NOMO-1 treated with DMSO at 0.1 percent for 48 hours (cell line): ENCODE data around the gene NLRX1.
"Not testable (repeated sequence)": the region's sequence is repeated elsewhere in the genome, so short reads cannot be mapped to it uniquely, and the experiment has no call there.

Experiments
- DNase-seq: peaks from one replicate; lab custom pipeline; 2025; ENCODE audit not compliant: unreplicated experiment; lab: John Stamatoyannopoulos, UW

The NLRX1 gene

DNA sequence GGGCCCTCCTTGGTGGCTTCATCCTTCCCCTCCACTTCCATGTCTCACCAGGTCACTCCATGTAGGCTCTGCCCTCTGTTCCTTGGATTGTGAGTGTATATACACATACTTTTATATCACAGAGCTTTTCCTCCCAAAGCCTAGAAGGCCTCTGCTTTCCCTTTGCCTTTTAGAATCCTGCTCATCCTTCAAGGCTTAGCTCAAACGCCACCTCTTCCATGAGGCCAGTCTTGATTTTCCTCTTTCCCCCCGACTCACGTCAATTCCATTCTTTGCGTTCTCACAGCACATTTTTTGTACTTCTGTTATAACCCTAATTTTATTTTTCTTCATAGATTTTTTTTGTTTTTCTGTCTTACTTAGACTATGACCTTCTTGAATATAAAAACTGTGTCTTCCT lies 15.9 kb upstream of the NLRX1 start:
- DNase-seq: no peak

DNA sequence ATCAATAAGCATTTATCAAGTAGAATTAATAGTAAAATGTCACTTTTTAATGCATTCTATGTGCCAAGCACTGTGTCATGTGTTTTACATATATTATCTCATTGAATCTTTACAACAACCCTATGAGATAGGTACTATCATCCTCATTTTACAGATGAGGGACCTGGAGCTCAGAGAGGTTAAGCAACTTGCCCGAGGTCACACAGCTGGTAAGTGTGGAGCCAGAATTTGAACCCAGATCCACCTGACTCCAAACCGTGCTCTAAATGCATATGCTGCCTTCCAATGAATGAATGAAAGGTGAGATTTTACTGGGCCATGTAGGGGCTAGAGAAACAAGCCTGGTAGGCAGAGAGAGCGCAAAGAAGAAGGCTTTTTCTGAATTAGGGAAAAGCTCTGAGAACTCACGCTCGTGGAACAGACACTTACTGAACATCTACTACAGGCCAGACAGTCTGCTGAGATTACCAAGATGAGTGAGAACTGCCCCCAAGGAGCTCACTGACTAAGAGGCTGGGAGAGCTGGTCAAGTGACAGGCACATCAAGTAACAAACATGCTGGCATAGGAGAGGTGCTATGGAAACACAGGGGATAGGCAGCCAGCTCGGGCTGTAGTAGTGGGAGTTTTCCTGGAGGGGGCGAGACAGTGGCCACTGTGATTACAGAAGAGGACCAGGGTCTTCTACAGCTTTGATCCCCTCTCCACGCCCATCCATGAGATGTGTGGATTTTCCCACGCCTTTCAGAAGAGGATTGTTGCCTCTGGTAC lies 15.3 kb upstream of the NLRX1 start:
- no peak for DNase-seq

DNA sequence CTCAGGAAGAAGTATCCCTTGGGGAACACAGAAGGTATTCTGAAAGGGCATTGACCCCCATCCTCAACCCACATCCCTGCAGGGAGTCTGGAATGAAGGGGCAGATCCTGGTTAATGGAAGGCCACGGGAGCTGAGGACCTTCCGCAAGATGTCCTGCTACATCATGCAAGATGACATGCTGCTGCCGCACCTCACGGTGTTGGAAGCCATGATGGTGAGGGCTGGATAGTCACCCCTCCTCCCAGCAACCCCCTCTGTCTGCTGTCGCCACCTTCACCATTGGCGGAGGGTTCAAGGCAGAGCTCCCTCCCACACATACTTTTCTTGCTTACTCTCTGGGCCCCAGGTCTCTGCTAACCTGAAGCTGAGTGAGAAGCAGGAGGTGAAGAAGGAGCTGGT lies 14.3 kb upstream of the NLRX1 start:
- no peak for DNase-seq

DNA sequence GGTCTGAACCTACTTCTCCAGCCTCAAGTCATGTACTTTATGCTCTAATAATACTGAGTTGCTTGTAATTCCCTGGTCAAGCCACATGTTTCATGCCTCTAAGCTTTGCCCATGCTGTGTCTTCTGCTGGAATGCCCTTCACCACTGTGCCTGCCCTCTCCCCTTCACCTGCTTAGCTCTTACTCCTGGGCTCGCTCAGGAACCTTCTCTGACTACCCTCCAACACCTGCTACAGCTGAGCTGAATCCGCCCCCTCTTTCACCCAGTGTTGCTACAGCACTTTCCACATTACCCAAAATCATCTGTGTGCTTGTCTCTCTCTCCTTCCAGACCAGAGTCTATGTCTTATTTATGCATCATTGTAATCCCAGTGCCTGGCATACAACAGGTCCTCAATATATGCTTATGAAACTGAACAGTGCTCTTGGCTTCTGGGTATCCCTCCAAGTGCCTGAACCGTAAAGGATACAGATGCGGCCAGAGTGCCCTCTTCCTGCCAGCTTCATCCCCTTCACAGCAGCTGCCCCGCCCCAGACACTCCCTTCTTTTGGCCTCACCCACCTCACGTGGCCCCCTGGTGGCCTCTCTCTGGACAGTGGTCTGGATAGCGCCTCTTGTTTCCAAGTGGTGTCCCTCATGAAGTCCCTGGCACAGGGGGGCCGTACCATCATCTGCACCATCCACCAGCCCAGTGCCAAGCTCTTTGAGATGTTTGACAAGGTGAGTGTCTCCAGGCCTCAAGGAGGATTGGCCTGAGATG lies 12.6 kb upstream of the NLRX1 start:
- DNase-seq: peak; percentile 28

DNA sequence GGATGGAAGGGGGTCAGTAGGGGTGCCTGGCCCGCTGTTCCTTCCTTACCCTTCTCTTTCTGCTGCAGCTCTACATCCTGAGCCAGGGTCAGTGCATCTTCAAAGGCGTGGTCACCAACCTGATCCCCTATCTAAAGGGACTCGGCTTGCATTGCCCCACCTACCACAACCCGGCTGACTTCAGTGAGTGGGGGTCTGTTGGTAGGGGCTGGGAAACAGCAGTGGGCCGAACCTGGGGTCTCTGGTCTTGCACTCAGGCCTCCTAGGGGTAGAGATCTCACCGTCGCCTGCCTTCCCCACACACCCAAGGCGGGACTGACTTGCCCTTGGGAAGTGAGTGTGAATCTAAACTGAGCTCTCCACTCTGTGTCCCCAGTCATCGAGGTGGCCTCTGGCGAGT lies 12.0 kb upstream of the NLRX1 start:
- DNase-seq: no peak

DNA sequence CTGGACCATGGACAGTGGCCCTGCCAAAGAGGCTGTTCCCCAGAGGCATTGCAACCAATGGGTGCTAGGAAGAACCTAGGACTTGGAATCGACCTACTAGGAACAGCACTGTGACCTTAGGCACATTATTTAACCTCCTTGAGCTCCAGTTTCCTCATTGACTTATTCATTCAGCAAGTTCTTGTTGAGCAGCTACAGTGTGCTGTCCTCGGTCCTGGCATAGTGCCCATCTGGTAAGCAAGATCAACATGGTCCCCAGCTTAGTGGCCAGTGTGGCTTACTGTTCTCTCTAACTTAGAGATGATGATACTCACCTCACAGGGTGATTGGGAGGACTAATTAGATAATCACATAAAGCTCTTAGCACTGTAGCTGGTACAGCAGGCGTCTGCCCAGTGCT lies 11.5 kb upstream of the NLRX1 start:
- DNase-seq: no peak

DNA sequence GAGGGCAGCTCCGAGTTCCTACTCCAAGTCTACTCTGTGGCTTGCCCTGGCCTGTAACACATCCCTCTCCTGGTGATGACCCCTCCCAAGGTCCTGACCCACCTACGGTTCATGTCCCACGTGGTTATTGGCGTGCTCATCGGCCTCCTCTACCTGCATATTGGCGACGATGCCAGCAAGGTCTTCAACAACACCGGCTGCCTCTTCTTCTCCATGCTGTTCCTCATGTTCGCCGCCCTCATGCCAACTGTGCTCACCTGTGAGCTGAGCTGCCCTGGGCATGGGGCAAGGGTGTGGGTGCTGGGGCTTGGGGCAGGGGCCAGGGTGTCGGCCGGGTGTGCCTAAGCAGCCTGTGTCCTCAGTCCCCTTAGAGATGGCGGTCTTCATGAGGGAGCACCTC lies 10.1 kb upstream of the NLRX1 start:
- no peak for DNase-seq

DNA sequence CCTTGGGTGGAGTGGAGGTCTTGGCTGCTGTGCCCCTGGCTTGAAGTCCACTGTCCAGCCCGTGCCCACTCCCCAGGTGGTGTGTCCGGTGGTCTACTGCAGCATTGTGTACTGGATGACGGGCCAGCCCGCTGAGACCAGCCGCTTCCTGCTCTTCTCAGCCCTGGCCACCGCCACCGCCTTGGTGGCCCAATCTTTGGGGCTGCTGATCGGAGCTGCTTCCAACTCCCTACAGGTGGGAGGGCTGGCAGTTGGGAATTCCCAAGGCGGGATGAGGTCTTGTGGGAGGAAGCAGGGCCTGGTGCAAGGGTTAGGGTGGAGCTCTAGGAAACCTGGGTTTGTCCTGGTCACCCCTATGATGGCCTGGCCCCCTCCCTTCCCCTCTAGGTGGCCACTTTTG lies 8.4 kb upstream of the NLRX1 start:
- DNase-seq: no peak

DNA sequence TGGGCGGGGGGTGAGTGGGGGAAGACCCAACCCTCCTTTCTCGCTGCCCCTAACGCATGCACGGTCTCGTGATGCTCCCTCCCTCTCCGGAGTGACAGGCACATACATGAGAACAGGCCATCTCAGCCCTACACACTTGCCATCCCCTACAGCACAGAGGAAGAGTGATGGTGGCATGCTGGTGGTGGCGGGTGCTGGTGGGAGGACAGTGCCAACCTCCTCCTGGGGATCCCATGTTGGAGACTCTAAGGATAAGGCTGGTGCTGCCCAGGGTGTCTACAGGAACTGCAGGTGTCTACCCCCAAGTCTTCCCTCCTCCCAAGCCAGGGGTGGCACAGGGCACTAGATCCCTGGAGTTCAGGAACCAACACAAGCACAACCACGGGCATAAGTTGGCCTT lies 6.7 kb upstream of the NLRX1 start:
- DNase-seq: no peak

DNA sequence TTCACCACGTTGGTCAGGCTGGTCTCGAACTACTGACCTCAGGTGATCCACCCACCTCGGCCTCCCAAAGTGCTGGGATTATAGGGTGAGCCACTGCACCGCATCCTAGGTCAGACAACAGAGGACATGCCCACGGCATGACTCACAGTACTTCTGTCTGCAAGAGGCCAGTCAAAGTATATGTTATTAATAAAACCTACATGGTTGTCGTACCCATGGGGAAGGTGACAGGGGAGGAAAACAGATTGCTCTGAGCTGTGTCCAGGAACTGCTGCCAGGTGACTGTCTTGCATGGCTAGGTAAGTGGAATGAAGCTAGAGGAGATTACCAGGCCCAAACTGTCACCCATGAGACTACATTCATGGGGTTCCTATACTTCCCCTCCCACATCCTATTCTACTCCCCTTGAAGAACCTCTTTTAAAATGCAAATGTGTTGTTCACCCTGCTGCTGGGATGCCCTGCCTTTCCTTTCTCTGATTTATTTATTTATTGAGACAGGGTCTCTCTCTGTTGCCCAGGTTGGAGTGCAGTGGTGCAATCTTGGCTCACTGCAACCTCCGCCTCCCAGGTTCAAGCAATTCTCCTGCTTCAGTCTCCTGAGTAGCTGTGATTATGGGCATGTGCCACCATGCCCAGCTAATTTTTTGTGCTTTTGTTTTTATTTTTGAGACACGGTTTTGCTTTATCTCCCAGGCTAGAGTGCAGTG lies 2.0 kb upstream of the NLRX1 start:
- no peak for DNase-seq

DNA sequence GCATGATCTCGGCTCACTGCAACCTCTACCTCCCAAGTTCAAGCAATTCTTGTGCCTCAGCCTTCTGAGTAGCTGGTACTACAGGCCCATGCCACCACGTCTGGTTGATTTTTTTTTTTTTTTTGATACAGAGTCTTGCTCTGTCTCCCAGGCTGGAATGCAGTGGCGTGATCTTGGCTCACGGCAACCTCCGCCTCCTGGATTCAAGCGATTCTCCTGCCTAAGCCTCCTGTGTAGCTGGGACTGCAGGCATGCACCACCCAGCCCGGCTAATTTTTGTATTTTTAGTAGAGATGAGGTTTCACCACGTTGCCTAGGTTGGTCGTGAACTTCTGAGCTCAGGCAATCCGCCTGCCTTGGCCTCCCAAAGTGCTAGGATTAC lies 1.5 kb upstream of the NLRX1 start:
- not testable (repeated sequence) for DNase-seq

DNA sequence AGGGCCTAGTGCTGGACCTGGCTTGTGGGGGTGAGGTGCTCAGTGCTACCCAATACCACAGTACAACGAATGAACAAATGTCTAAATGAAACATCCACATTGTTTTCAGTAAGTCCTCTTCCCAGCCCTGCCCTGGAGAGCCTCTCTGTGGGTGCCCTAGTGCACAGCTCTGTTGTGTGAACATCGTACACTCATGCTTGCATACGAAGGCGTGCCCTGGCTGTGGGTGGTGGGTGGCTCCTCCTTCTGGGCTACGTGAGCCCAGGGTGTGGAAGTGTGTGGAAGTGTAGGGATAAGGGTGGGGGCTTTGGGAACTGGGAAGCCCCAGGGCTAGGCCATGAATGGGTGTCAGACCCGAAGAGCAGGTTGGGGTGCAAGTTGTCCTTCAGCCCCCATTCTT lies 592 bp upstream of the NLRX1 start:
- no peak for DNase-seq

DNA sequence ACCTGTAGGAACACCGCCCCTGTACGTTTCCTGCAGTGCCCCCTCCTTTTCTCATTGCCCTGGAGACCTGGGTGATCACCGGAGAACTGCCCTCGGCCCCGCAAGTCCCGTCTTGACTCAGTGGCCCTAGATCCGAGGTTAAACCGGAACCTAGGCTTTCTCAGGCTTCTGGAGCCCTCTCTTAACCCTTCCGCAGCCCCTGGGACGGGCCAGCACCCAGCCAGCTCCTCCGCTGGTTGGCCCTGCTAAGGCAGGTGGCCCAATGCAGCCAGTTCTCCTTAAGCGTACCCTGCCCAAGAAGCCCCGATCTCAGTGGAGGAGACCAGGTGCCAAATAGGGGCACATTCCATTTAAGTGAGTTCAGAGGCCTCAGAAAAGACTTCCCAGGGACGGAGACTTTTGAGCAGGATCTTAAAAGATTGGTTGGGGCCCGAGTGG lies 776 bp downstream of the NLRX1 start:
- no peak for DNase-seq

DNA sequence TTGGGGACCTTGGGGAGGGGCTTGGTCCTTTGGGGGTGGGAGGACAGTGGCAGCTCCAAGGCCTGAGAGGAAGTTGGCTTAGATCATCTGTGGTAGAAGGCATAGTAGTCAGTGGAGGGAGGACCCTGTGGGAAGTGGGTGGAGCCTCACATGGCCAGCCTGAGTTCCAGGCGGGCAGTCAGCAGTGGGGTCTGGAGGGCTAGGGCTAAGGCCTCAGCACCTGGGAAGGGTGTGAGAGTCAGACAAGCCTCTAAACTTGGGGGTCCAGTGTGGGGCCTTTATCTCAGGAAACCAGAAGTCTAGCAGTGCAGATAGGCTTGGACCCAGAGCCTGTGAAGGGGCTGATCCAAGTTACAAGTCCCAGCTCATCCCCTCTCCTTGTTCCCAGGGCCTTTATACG lies 4.0 kb downstream of the NLRX1 start:
- DNase-seq: no peak

DNA sequence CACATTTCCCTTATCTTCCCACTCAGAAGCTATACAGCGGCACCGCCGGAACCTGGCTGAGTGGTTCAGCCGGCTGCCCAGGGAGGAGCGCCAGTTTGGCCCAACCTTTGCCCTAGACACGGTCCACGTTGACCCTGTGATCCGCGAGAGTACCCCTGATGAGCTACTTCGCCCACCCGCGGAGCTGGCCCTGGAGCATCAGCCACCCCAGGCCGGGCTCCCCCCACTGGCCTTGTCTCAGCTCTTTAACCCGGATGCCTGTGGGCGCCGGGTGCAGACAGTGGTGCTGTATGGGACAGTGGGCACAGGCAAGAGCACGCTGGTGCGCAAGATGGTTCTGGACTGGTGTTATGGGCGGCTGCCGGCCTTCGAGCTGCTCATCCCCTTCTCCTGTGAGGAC lies 4.9 kb downstream of the NLRX1 start:
- no peak for DNase-seq

DNA sequence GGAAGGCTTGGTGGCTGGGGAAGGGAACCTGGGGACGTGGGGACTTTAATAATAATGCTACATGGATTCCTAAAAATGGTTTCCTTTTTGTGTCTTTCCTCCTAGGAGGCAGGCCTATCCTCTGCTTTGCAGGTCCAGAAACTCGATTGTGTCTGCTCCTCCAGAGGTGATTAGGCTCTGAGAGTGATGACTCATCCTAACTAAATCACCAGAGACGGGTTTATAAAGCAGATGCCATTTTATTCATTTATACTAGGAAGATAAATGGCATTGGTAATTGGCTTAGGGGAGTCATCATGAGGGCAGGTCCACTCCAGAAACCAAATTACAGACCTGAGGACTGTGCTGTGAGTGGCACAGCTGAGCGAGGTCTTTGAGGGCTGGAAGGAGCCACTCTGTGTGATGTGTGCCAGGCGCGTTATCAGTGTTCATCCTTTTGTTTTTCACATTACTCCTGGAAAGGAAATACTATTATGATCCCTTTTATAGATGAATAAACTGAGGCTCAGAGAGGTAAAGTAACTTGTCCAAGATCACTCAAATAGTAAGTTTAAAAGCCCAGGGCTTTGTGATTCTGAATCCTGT lies 7.1 kb downstream of the NLRX1 start:
- no peak for DNase-seq

DNA sequence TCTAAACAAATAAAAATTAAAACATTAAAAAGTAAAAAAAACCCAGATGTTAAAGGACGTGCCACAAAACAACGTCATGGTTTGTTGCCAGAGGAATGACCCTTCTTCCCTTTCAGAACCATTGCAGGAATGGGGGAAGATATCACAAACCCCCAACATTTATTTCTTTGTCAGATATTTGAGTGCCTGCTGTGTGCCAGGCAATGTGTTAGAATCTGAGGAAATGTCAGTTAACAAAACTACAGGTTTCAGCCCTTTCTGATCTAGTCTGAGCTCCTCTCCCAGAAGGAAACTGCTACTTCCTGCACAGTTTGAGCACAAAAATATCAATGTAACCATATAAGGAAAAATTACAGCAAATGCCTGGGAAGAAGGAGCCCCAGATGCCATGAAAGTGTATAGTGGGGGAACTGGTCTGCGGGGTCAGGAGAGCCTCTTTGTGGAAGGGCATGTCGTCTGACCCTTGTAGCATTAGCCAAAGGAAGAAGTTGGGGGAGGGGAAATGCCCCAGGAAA lies 9.7 kb downstream of the NLRX1 start:
- DNase-seq: no peak

DNA sequence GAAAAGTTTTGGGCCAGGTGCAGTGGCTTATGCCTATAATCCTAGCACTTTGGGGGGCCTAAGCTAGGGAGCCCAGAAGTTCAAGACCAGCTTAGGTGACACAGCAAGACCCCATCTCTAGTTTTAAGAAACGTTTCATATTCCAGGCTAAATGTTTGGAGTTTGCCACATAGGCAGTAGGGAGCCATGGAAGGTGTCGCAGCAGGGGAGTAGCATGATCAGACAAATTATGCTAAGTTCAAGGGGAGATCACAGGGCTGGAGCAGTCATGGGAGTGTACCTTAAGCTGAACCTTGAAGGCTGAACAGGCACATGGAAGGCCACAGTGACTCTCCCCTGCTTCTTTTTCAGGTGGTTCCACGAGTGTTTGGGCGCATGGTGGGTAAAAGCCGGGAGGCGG lies 10.8 kb downstream of the NLRX1 start:
- no peak for DNase-seq

DNA sequence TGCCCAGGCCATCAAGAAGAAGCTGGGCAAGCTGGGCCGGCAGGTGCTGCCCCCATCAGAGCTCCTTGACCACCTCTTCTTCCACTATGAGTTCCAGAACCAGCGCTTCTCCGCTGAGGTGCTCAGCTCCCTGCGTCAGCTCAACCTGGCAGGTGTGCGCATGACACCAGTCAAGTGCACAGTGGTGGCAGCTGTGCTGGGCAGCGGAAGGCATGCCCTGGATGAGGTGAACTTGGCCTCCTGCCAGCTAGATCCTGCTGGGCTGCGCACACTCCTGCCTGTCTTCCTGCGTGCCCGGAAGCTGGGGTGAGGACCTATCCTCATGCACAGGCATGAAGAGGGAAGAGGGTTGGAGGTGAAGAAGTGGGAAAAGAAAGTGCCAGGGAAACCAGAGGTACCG lies 11.5 kb downstream of the NLRX1 start:
- no peak for DNase-seq

DNA sequence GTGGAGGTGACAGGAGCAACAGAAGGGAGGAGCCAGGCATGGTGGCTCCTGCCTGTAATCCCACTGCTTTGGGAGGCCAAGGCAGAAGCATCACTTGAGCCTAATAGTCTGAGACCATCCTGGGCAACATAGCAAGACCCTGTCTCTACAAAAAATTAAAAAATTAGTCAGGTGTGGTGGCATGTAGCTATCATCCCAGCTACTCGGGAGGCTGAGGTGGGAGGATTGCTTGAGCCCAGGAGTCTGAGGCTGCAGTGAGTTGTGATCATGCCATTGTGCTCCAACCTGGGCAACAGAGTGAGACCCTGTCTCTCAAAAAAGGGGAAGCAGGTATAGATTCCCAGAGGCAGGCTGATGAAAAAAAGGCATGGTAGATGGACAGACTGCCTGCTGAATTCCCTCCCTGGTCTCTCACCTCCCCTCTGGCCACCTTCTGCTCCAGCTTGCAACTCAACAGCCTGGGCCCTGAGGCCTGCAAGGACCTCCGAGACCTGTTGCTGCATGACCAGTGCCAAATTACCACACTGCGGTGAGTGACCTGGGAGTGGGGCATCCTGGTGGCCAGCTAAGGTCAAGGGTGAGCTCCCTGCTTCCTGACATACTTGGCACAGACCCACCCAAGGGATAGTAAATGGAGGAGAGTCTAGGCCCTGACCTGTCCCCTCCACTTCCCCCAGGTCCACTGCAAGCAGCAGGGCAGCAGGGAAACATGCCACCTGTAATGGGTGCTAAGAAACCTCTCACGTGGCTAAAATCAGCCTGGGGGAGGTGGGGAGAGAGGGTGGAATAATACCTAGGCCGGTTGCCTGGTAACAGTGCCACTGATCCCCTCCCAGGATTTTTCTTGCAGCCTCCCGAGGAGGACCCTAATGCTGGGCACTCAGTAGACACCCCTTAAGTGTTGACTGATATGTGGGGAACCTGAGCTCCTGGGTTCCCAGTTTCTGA lies 12.5 kb downstream of the NLRX1 start:
- DNase-seq: no peak
